ENCODE results near the gene CMSS1.
A peak's percentile ranks its signal among the peaks of the same experiment; 100 is the strongest.

Gene CMSS1

DNA sequence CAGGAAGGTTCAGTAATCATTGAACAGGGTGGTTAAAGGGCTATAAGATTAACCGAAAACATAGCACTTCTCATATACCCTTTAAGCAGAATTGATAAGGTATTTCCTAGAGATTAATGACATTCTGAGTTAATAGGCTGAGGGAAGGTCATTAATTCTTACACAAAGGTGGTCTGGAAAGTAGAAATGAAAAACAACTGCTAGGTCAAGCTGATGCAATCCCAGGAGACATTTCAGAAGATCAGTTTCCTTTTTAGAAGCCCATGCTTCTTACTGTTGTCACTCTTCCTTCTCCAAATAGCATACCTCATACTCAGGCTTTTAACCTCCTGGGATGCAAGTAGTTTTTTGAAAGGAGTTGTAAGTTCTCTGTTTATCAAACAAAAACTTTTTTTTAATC lies 287.8 kb downstream of the CMSS1 start:
- Histone ChIP-seq H3K9me3 (ENCODE audit: control insufficient read depth, insufficient read depth, low read depth, low read length) (no peaks in the 10 kb centered on the region), H3K27me3 (ENCODE audit: control insufficient read depth, insufficient read depth, low read length) (no peaks in the 10 kb centered on the region), H3K4me3 (ENCODE audit: low read depth, low read length) (no peak overlapping the region), H3K27ac (ENCODE audit: low read depth, low read length) (peak overlapping the region; percentile 27; the same call in 1 of the 2 replicates), H3K9ac (ENCODE audit: low read length) (no peak overlapping the region), H3K4me1 (ENCODE audit: control insufficient read depth, insufficient read depth, low read length) (peaks cover 11% of the 10 kb centered on the region), H3K36me3 (ENCODE audit: control insufficient read depth, insufficient read depth, low read length) (no peaks in the 10 kb centered on the region)

DNA sequence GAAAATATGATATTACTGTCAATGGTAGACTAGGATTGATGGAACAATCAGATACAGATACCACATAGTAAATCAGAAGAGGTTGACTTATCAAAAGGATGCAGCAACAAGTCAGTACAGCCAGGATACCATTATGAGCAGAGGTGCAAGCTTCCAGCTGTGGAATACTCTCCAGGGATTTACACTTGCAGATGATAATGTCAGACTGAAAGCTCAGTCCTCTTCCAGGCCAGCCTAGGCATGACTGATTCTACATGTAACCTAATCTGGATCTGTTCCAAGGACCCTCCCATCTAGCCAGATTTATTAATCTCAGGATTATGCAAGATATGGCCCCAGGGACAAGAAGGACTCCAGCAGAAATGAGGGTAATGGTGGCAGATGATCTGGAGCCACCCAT lies 288.4 kb downstream of the CMSS1 start:
- no peaks in the 10 kb centered on the region for H3K36me3 ChIP-seq (ENCODE audit: control insufficient read depth, insufficient read depth, low read length)
- no peaks in the 10 kb centered on the region for H3K9me3 ChIP-seq (ENCODE audit: control insufficient read depth, insufficient read depth, low read depth, low read length)
- H3K9ac ChIP-seq (ENCODE audit: low read length), result no peak overlapping the region
- no peak overlapping the region for H3K27ac ChIP-seq (ENCODE audit: low read depth, low read length)
- H3K4me1 ChIP-seq (ENCODE audit: control insufficient read depth, insufficient read depth, low read length), result peaks cover 11% of the 10 kb centered on the region
- H3K27me3 ChIP-seq (ENCODE audit: control insufficient read depth, insufficient read depth, low read length), result no peaks in the 10 kb centered on the region
- no peak overlapping the region for H3K4me3 ChIP-seq (ENCODE audit: low read depth, low read length)

DNA sequence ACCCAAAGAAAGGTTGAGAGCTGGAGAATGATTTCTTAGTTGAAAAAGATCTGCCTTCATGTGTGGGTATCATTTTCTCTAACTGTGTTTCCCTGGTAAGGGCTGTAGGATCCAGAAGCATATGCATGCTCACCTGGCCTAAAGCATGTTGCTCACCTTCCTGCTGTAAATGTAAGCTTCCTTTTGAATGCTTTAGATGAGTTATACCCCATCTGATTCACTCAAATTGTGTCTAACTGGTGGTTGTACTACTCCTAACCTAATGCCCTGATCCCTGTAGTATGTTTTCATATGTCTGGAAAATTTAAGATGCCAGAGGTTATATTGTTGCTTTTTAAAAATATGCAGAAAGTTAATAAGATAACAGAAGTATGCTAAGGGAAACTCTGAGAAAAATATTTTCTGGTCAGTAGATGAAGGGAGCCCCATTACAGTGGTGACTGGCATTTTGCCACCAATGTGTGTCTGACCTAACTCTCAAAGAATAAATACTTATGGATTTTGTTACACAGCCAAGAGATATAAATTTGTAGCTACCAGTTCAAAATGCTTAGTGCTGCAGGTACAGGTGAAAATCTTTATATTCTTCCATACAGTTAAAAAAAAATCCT lies 289.0 kb downstream of the CMSS1 start:
- H3K4me3 ChIP-seq (ENCODE audit: low read depth, low read length), result no peak overlapping the region
- no peaks in the 10 kb centered on the region for H3K36me3 ChIP-seq (ENCODE audit: control insufficient read depth, insufficient read depth, low read length)
- no peak overlapping the region for H3K9ac ChIP-seq (ENCODE audit: low read length)
- H3K4me1 ChIP-seq (ENCODE audit: control insufficient read depth, insufficient read depth, low read length), result peaks cover 11% of the 10 kb centered on the region
- no peaks in the 10 kb centered on the region for H3K27me3 ChIP-seq (ENCODE audit: control insufficient read depth, insufficient read depth, low read length)
- H3K27ac ChIP-seq (ENCODE audit: low read depth, low read length), result no peak overlapping the region
- no peaks in the 10 kb centered on the region for H3K9me3 ChIP-seq (ENCODE audit: control insufficient read depth, insufficient read depth, low read depth, low read length)

DNA sequence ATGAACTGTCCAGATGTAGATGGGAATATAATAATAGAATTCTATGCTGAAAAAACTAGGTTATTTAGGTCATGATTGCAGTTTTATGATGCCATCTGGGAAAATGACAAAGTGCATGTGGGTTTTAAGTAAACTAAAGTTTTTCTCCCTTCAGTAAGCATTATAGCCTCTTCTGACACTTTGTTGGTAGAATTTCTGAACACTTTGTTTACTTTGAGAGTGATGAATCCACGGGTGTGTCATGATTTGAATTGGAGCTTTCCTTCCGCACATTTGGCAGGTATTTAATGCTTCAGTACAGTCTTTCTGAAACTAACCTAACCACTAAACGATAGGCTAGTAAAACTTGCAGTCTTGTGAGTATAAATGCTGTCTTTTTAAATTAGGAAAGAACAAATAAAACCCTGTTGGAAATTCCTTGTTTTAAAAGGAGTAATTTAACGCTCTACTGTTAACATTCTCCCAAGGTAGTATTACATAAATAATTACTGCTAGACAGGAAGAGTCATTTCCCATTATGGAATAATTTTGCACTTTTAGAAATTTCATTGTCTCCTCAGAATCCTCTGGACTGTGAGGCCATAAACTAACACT lies 289.7 kb downstream of the CMSS1 start:
- Histone ChIP-seq H3K4me1 (ENCODE audit: control insufficient read depth, insufficient read depth, low read length) (peaks cover 11% of the 10 kb centered on the region), H3K9ac (ENCODE audit: low read length) (no peak overlapping the region), H3K27me3 (ENCODE audit: control insufficient read depth, insufficient read depth, low read length) (no peaks in the 10 kb centered on the region), H3K9me3 (ENCODE audit: control insufficient read depth, insufficient read depth, low read depth, low read length) (no peaks in the 10 kb centered on the region), H3K36me3 (ENCODE audit: control insufficient read depth, insufficient read depth, low read length) (no peaks in the 10 kb centered on the region), H3K27ac (ENCODE audit: low read depth, low read length) (no peak overlapping the region), H3K4me3 (ENCODE audit: low read depth, low read length) (no peak overlapping the region)

DNA sequence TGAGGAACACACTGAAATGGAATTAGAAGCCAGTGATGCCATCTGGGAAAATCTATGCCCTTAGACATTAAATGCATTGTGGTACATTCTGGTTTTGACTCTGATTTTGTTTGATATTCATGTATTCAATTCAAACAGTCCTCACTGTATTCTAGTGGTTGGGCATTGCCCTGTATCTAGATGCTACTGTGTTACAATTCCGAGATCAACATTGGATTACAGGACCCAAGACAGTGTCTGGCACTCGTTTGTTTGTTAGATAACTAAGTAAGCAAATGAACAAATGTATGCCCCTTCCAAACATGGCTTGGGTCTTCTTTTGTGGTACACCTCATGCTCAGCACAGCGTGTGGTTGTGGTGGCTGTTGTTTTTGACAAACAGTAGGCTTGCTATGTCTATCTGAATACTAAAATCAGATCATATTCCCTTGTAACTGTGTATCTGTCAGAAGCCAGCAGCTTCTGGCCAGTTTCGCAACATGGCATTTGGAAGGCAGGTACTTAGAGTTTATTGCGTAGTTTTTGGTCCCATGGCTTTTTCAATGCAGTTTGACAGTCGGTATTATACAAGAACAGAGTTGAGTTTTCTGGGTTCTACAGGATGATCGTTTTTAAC lies 290.9 kb downstream of the CMSS1 start:
- no peak overlapping the region for H3K9ac ChIP-seq (ENCODE audit: low read length)
- H3K4me1 ChIP-seq (ENCODE audit: control insufficient read depth, insufficient read depth, low read length), result peaks cover 11% of the 10 kb centered on the region
- no peaks in the 10 kb centered on the region for H3K27me3 ChIP-seq (ENCODE audit: control insufficient read depth, insufficient read depth, low read length)
- no peak overlapping the region for H3K27ac ChIP-seq (ENCODE audit: low read depth, low read length)
- no peaks in the 10 kb centered on the region for H3K9me3 ChIP-seq (ENCODE audit: control insufficient read depth, insufficient read depth, low read depth, low read length)
- H3K36me3 ChIP-seq (ENCODE audit: control insufficient read depth, insufficient read depth, low read length), result no peaks in the 10 kb centered on the region
- H3K4me3 ChIP-seq (ENCODE audit: low read depth, low read length), result no peak overlapping the region

DNA sequence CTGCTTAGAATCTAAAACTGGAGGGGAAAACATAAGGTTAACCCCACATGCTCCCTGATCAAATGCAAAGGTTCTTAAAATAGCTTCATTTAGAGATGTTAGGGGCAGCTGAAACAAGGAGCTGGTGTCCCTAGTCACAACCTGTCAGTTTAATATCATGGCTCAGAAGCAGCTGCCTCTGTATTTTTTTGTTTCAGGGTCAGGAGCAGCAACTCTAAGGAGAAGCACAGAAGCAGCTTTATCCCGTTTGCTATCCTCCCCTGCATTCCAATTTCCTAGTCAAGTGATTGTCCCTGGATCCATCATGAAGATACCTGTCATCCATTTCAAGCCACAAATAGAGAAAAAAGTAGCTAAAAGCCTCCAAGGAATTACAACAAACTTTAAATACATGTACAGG lies 292.5 kb downstream of the CMSS1 start:
- H3K4me1 ChIP-seq (ENCODE audit: control insufficient read depth, insufficient read depth, low read length), result peaks cover 11% of the 10 kb centered on the region
- H3K9ac ChIP-seq (ENCODE audit: low read length), result no peak overlapping the region
- no peaks in the 10 kb centered on the region for H3K36me3 ChIP-seq (ENCODE audit: control insufficient read depth, insufficient read depth, low read length)
- H3K27ac ChIP-seq (ENCODE audit: low read depth, low read length), result no peak overlapping the region
- H3K4me3 ChIP-seq (ENCODE audit: low read depth, low read length), result no peak overlapping the region
- H3K9me3 ChIP-seq (ENCODE audit: control insufficient read depth, insufficient read depth, low read depth, low read length), result no peaks in the 10 kb centered on the region
- H3K27me3 ChIP-seq (ENCODE audit: control insufficient read depth, insufficient read depth, low read length), result no peaks in the 10 kb centered on the region

DNA sequence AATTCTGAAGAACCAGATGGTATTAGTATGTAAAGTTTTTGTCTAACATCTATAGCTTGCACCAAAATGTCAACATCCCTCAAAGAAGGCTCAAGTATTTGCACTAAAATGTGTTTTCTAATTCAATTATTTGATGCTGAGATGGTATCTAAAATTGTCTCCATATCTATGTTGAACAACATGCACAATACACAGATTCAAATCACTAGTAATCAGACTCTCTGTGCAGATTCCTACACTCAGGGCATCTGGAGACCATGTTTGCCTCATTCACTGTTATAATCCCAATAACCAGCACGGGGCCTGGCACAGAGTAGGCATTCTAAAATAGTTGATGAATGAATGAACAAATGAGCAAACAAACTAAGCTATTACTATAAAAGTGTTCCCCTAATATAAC lies 294.1 kb downstream of the CMSS1 start:
- H3K9ac ChIP-seq (ENCODE audit: low read length), result no peak overlapping the region
- no peak overlapping the region for H3K4me3 ChIP-seq (ENCODE audit: low read depth, low read length)
- H3K9me3 ChIP-seq (ENCODE audit: control insufficient read depth, insufficient read depth, low read depth, low read length), result no peaks in the 10 kb centered on the region
- H3K4me1 ChIP-seq (ENCODE audit: control insufficient read depth, insufficient read depth, low read length), result no peaks in the 10 kb centered on the region
- H3K36me3 ChIP-seq (ENCODE audit: control insufficient read depth, insufficient read depth, low read length), result no peaks in the 10 kb centered on the region
- H3K27ac ChIP-seq (ENCODE audit: low read depth, low read length), result no peak overlapping the region
- no peaks in the 10 kb centered on the region for H3K27me3 ChIP-seq (ENCODE audit: control insufficient read depth, insufficient read depth, low read length)

DNA sequence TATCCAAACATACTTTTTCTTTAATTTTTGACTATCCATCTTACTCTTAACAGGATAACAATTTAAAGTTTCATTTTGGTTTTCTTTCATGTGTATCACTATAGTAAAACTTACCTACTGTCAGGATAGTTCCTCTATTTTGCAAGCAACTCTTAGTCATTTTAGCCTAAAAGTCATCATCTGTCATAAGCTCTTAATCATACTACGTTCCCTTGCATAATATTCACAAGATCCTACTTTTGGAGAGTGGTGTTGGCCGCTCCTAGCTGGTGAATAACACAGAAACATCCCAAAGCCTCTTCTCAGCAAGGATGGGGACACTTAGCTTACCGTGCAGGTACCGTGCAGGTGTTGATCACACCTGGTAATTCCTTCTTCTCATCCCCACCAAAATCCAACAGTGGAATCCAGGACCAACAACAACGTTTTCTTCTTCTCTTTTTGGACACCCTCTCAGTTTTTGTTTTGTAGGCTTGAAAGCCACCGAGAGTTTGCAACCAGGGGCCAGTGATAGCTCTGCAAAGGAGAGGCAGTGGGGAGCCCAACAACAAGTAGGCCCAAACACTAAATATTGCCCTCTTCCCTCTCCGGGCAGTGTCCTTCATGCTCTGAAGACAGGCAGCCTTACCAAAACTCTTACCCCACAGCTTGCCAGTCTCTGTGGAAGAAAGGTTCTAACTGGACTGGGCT lies 296.2 kb downstream of the CMSS1 start:
- Histone ChIP-seq H3K36me3 (ENCODE audit: control insufficient read depth, insufficient read depth, low read length) (no peaks in the 10 kb centered on the region), H3K4me3 (ENCODE audit: low read depth, low read length) (no peak overlapping the region), H3K4me1 (ENCODE audit: control insufficient read depth, insufficient read depth, low read length) (no peaks in the 10 kb centered on the region), H3K9me3 (ENCODE audit: control insufficient read depth, insufficient read depth, low read depth, low read length) (no peaks in the 10 kb centered on the region), H3K9ac (ENCODE audit: low read length) (no peak overlapping the region), H3K27ac (ENCODE audit: low read depth, low read length) (no peak overlapping the region), H3K27me3 (ENCODE audit: control insufficient read depth, insufficient read depth, low read length) (no peaks in the 10 kb centered on the region)

DNA sequence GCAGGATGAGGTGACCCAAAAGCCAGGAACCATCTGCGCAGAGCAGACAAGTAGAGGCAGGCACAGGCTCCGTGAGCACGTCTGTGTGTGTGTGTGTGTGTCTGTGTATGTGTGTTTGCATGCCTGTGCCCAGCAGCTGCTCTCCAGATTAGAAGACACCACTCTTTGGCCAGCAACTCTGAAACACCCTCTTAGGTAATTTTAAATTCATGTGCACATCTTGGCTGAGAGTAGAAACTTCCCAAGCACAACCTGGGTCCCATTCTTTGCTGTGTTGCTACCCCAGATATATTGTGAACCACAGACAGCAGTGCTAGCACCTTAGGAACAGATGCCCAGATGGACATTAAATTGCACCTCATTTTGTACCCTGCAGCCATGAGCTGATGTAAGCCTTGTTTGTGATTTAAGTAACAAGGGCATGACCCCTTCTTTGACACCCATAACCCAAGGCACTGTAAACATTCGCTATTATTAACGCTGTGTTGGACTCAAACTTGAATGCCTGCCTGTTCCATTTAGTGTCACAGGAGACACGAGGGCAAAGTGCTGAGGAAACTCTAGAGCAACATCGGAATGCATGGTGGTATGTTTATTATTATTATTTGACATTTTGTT lies 296.9 kb downstream of the CMSS1 start, which contains the start of gene FILIP1L:
TSS of gene FILIP1L (minus strand) at position 89 of the 618 bp plus-strand sequence.
- no peaks in the 10 kb centered on the region for H3K9me3 ChIP-seq (ENCODE audit: control insufficient read depth, insufficient read depth, low read depth, low read length)
- H3K27me3 ChIP-seq (ENCODE audit: control insufficient read depth, insufficient read depth, low read length), result no peaks in the 10 kb centered on the region
- H3K36me3 ChIP-seq (ENCODE audit: control insufficient read depth, insufficient read depth, low read length), result no peaks in the 10 kb centered on the region
- no peak within 1 kb of the TSS for H3K27ac ChIP-seq (ENCODE audit: low read depth, low read length)
- H3K4me1 ChIP-seq (ENCODE audit: control insufficient read depth, insufficient read depth, low read length), result no peaks in the 10 kb centered on the region
- no peak within 1 kb of the TSS for H3K9ac ChIP-seq (ENCODE audit: low read length)
- no peak within 1 kb of the TSS for H3K4me3 ChIP-seq (ENCODE audit: low read depth, low read length)

DNA sequence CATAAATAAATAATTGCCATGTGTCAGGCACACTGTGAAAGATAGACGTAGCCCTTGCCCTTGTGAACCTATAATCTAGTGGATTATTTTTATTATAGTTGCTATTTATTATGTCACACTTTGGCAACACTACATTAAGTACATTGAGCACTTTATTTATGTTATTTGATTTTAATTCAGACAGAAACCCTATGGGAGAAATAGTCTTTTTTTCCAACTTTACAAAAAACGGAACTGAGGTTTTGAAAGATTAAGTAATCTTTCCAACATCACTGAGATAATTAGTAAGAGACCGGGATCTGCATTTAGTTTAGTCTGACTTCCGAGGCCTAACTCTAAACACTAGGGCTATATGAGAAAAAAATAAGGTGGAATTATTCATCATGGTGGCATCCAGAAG lies 299.4 kb downstream of the CMSS1 start:
- Histone ChIP-seq H3K9me3 (ENCODE audit: control insufficient read depth, insufficient read depth, low read depth, low read length) (no peaks in the 10 kb centered on the region), H3K27ac (ENCODE audit: low read depth, low read length) (no peak overlapping the region), H3K36me3 (ENCODE audit: control insufficient read depth, insufficient read depth, low read length) (no peaks in the 10 kb centered on the region), H3K9ac (ENCODE audit: low read length) (no peak overlapping the region), H3K4me1 (ENCODE audit: control insufficient read depth, insufficient read depth, low read length) (no peaks in the 10 kb centered on the region), H3K27me3 (ENCODE audit: control insufficient read depth, insufficient read depth, low read length) (no peaks in the 10 kb centered on the region), H3K4me3 (ENCODE audit: low read depth, low read length) (no peak overlapping the region)

DNA sequence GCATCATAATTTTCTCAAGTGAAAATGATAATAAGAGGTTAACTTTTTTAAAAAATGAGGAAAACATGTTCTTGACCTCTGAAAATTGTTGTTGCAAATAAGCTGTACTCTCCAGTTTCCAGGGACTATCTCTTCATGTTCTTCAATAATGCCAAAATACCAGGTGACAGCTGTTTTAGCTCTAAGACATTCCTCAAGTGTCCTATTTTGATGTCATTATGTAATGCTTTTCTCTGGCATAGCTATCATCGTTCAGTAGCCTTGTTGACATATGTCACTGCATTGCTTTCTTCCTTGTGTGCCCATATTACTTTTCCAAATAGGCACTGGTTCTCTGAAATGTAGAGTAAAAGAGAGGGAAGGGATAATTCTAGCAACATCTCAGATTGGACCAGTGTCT lies 302.4 kb downstream of the CMSS1 start:
- no peak overlapping the region for H3K9ac ChIP-seq (ENCODE audit: low read length)
- no peaks in the 10 kb centered on the region for H3K9me3 ChIP-seq (ENCODE audit: control insufficient read depth, insufficient read depth, low read depth, low read length)
- no peak overlapping the region for H3K27ac ChIP-seq (ENCODE audit: low read depth, low read length)
- peaks cover 13% of the 10 kb centered on the region for H3K4me1 ChIP-seq (ENCODE audit: control insufficient read depth, insufficient read depth, low read length)
- no peak overlapping the region for H3K4me3 ChIP-seq (ENCODE audit: low read depth, low read length)
- H3K27me3 ChIP-seq (ENCODE audit: control insufficient read depth, insufficient read depth, low read length), result no peaks in the 10 kb centered on the region
- H3K36me3 ChIP-seq (ENCODE audit: control insufficient read depth, insufficient read depth, low read length), result no peaks in the 10 kb centered on the region

All from HUES6 (cell line).